Measurements from ENCODE around the gene DNER. TPM values are rescaled to one million over a fixed set of nuclear protein-coding genes. Genes with fewer than 3 reads are reported as not detected.
"Not testable (repeated sequence)": the region's sequence is repeated elsewhere in the genome, so short reads cannot be mapped to it uniquely, and the experiment has no call there.

Gene DNER
- total RNA-seq, 2 donors from 2014 or later, result 2.6 to 6.0 TPM

GRCh38 chr2:229726643-229727042 is 12.3 kb upstream of the DNER start:
- H3K9me3 ChIP-seq, result no peaks in the 10 kb centered on the region
- H3K27me3 ChIP-seq (replicated peaks; ENCODE audit: insufficient read depth), result no peaks in the 10 kb centered on the region
- intact Hi-C loops (cut with DNase I), result no loop called here
- DNase-seq (ENCODE audit: low spot score), result no peak
- no peak overlapping the region for H3K27ac ChIP-seq
- no peak overlapping the region for H3K4me3 ChIP-seq
- WGBS, result 80% methylated on average over 2 of the region's 2 CpGs
- no peaks in the 10 kb centered on the region for H3K4me1 ChIP-seq (replicated peaks)
- TF ChIP-seq CTCF (IDR thresholded peaks at IDR 0.05), result no peak
- TF ChIP-seq POLR2A (IDR thresholded peaks at IDR 0.05), result no peak
- TF ChIP-seq POLR2AphosphoS5 (IDR thresholded peaks at IDR 0.05), result no peak
- H3K36me3 ChIP-seq, result no peaks in the 10 kb centered on the region

- Histone ChIP-seq H3K27me3 (replicated peaks; ENCODE audit: insufficient read depth) (no peaks in the 10 kb centered on the region), H3K4me3 (no peak overlapping the region), H3K4me1 (replicated peaks) (no peaks in the 10 kb centered on the region), H3K9me3 (no peaks in the 10 kb centered on the region), H3K27ac (no peak overlapping the region), H3K36me3 (no peaks in the 10 kb centered on the region)
- no peak for DNase-seq (ENCODE audit: low spot score)
- 48% methylated on average over 7 of the region's 7 CpGs for WGBS
- intact Hi-C loops (cut with DNase I), result no loop called here
- TF ChIP-seq CTCF (IDR thresholded peaks at IDR 0.05) (no peak), POLR2A (IDR thresholded peaks at IDR 0.05) (no peak), POLR2AphosphoS5 (IDR thresholded peaks at IDR 0.05) (no peak)
Observed at GRCh38 chr2:229725716-229726574, 11.6 kb upstream of the DNER start.

- H3K27ac ChIP-seq; H3K4me1 ChIP-seq (replicated peaks); intact Hi-C loops (cut with DNase I); H3K4me3 ChIP-seq; H3K9me3 ChIP-seq; H3K27me3 ChIP-seq (replicated peaks; ENCODE audit: insufficient read depth); DNase-seq (ENCODE audit: low spot score); H3K36me3 ChIP-seq: not testable (repeated sequence)
- WGBS, result 92% methylated on average over 3 of the region's 3 CpGs
Observed at GRCh38 chr2:229723192-229723591, 8.8 kb upstream of the DNER start.

GRCh38 chr2:229719926-229720647 is 5.7 kb upstream of the DNER start:
- Histone ChIP-seq H3K4me1 (replicated peaks) (no peaks in the 10 kb centered on the region), H3K4me3 (no peak overlapping the region), H3K27ac (no peak overlapping the region), H3K27me3 (replicated peaks; ENCODE audit: insufficient read depth) (peaks cover 4% of the 10 kb centered on the region), H3K9me3 (no peaks in the 10 kb centered on the region), H3K36me3 (no peaks in the 10 kb centered on the region)
- no peak for DNase-seq (ENCODE audit: low spot score)
- 64% methylated on average over 3 of the region's 3 CpGs for WGBS
- intact Hi-C loops (cut with DNase I), result no loop called here
- no peak for TF ChIP-seq POLR2AphosphoS5 (IDR thresholded peaks at IDR 0.05)
- no peak for TF ChIP-seq CTCF (IDR thresholded peaks at IDR 0.05)
- TF ChIP-seq POLR2A (IDR thresholded peaks at IDR 0.05), result no peak

GRCh38 chr2:229718057-229718456 is 3.7 kb upstream of the DNER start:
- Histone ChIP-seq H3K36me3 (no peaks in the 10 kb centered on the region), H3K27me3 (replicated peaks; ENCODE audit: insufficient read depth) (peaks cover 4% of the 10 kb centered on the region), H3K27ac (no peak overlapping the region), H3K9me3 (no peaks in the 10 kb centered on the region), H3K4me1 (replicated peaks) (no peaks in the 10 kb centered on the region), H3K4me3 (no peak overlapping the region)
- no peak for DNase-seq (ENCODE audit: low spot score)
- WGBS, result 39% methylated on average over 2 of the region's 2 CpGs
- TF ChIP-seq POLR2AphosphoS5 (IDR thresholded peaks at IDR 0.05), result no peak
- no peak for TF ChIP-seq CTCF (IDR thresholded peaks at IDR 0.05)
- TF ChIP-seq POLR2A (IDR thresholded peaks at IDR 0.05), result no peak
- intact Hi-C loops (cut with DNase I), result no loop called here
